Adipose tissue (tissue), 3 donors: ENCODE measurements around the gene CPNE8. TPM values are rescaled to one million over a fixed set of nuclear protein-coding genes. Genes with fewer than 3 reads are reported as not detected.

Experiments
- H3K27ac ChIP-seq: one replicate; pipeline ENCODE4 v1.5.1; 2013; ENCODE audit warnings: low read depth, low read length
- WGBS, 3 donors: extraction: QIAGEN DNeasy Blood & Tissue Kit; methylation state at CpG; one replicate each; pipeline ENCODE4 v1.1.7; 2013; 5-methylcytosine and 5-hydroxymethylcytosine counted together
- polyA plus RNA-seq, 3 donors: library from polyadenylated mRNA; stranded (reverse); fragments of 200-250 nt; gene quantifications; one replicate each; pipeline ENCODE4 v1.2.3, GENCODE V29; 2013
- donor health status: healthy with polysubstance abuse.
- donor health status: Bipolar disorder and iron deficiency.
- donor health status: healthy.

The CPNE8 gene
- polyA plus RNA-seq, 3 donors: 1.3 to 8.5 (median 7.5) TPM

DNA sequence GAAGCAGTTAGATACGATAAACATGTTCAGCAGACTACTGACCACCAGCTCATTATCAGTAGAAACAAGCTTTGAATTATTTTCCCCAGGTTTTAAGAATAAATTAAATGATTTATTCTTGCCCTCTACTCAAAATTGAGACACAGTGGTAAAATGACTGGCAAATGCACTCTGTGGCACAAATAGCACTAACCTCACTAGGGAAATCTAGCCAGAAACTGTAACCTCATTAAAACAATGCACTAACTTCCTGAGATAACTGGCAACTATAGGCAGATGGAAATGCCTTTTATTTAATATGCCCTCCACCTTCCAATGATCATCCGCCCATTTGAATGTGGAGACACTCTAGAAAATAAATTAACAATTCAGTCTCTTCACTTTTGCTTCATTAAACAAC, 33.2 kb downstream of the CPNE8 start:
- 55 to 64% (median 60%) methylated on average over 2 of the region's 2 CpGs for WGBS, 3 donors

DNA sequence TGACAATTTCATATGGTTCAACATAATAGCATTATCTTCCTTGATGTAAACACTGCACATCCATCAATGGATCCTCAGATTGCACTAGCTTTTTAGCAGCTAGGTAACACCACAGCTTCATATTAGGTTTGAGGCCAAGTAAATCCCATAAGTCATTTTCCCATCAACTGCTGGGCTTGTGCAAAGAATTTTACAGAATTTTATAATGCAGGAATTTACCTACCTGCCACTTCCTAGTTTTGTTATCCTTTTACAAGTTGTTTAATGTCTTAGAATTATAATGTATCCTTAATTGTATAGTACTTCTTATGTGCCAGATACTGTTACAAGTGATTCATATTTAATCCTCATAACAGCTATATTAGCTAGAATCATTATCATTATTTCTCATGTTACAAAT, 36.4 kb downstream of the CPNE8 start:
- no peak overlapping the region for H3K27ac ChIP-seq

More for the DNA sequence above, 33.2 kb downstream of the CPNE8 start:
- H3K27ac ChIP-seq: no peak overlapping the region

DNA sequence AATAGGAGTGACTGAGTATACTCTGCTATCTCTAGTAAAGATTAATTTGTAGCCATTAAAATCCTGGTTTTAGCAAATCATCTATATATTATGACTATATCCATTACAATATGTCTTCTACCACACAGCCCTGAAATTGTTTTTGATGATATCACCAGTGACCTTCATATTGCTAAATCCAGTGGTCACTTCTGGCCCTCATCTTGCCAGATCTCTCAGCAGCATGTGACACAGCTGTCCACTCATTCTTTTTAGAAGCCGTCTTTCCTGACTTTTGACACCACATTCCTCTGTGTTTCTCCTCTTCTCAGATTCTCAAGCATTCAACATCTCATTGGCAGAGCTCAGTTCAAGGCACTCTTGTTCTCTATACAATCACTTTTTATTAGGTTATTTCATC, 54.9 kb downstream of the CPNE8 start:
- no peak overlapping the region for H3K27ac ChIP-seq
- WGBS, 3 donors: 62 to 79% (median 62%) methylated on average over 1 of the region's 1 CpG

DNA sequence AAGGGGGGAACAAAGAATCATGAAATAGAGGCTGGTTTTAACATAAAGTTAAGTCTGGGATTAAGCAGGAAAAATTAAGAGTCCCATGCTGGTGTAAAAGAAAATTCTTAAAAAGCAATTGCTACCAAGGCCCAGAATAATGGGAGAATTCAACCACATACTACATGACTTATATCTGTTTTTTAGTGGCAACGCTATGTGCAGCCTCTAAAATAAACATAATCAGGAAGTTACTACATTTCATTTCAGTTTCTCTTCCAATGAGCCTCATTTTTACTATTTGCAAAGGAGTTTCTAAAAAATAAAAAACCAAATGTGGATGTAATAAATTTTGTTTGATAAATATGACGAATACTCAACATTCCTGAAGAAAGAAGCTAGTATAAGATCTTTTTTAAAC, 58.1 kb downstream of the CPNE8 start:
- H3K27ac ChIP-seq: no peak overlapping the region
- 55 to 68% (median 63%) methylated on average over 2 of the region's 2 CpGs for WGBS, 3 donors

DNA sequence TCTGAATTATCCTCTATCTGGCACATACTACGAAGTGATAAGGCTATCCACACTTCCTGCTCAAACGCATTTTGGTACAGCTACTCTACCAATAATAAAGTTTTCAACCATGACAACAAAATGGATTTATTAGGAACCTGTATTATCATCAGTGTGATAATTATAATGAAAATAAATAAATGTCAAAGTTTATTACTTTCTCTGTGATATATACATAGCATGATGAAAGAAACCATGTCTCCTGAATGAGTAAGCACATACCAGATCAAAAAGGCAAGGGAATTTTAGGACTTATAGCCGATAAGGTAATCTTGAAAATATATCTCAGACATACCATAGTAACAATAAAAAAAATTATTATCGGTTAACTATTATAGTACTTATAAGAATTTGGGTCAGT, 61.1 kb downstream of the CPNE8 start:
- H3K27ac ChIP-seq: no peak overlapping the region
- WGBS, 3 donors: 54 to 88% (median 72%) methylated on average over 4 of the region's 4 CpGs

DNA sequence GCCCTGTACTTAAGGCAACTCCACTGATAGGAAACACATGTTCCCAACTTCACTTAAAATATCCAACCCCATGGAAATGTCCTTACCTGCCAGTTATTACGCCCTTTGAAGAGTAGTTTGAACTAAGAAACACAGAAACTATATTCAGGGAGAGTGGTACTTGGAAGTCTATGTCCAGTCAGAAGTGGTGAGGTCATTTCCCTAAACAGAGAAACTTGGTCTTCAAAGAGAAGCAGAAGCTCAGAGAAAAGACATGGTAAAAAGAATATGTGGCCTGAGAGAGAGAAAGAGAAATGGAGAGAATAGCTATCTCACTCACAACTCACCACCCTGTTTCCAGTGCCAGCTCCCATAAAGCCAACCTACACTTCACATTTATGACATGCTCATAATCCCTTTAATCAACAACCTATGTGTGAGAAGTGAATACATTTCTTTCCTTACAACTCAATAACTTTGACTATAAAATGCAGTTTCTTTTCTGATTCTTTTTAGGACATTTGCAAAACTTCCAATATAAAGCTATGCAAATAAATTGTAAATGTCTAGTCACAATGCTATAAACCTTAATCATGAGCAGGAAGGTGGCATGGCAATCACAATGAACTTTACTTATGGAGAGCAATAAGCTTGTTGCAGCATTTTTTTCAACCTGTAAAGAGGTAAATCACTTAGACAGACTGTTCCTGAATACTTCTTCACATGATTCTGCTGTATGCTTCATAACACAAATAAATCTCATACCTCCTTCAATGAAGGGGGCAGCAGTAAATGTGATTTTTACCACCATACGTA, 67.1 kb downstream of the CPNE8 start:
- no peak overlapping the region for H3K27ac ChIP-seq
- 48 to 95% (median 92%) methylated on average over 2 of the region's 2 CpGs for WGBS, 3 donors

DNA sequence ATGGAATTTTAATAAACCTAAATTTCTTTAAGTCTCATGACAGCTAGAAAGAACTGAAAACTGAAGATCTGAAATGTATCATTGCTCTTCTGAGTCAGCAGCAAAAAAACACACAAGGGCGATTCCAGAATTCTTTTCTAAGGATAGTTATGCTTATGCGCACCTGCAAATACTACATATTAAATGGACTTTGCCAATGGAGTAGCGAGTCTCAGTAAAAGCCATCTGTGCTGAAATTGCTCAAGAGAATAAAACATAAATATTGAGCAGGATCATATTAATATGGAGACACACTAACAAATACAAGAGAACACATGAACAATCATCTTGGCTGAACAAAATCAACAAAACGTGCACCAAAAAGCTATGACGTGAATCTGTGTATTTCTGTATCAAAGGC, 73.7 kb downstream of the CPNE8 start:
- H3K27ac ChIP-seq: no peak overlapping the region
- WGBS, 3 donors: 80 to 92% (median 86%) methylated on average over 5 of the region's 5 CpGs

DNA sequence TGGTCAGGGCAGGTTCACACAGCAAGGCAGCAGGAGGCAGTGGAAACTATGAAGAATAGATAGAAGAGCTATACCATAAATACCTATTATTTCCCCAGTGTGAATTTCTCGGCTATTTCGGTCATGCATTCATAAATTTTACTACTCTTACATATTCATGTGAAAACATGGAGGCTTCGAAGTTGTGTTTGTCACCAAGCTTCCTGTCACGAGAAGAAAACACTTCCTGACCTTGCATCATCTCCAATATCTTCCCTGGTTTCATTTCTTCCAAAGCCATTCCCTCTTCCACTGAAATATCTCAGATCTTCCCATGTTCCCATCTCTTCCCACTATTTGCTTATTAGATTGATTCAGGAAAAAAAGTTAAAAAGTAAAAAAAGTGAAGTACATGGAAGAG, 80.4 kb downstream of the CPNE8 start:
- WGBS, 3 donors: 68 to 72% (median 69%) methylated on average over 4 of the region's 4 CpGs
- H3K27ac ChIP-seq: no peak overlapping the region

DNA sequence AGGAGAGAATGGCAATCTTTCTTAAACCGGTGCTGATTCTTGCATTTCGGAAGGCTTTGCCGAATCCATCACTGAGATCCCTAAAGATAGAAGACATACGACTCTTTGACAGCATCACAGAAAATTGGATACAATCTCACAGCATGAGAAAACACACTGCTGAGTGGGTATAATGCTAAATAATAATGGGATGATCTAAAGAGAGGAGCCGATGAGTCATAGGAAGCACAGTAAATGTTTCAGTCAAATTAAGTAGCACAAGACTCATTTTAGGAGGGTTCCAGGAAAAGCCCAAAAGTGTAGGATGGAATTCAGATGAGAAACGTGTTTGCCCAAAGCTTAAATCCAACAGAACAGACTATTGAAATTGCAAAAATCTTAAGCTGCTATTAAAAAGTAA, 81.7 kb downstream of the CPNE8 start:
- 76 to 89% (median 89%) methylated on average over 6 of the region's 6 CpGs for WGBS, 3 donors
- H3K27ac ChIP-seq: no peak overlapping the region

DNA sequence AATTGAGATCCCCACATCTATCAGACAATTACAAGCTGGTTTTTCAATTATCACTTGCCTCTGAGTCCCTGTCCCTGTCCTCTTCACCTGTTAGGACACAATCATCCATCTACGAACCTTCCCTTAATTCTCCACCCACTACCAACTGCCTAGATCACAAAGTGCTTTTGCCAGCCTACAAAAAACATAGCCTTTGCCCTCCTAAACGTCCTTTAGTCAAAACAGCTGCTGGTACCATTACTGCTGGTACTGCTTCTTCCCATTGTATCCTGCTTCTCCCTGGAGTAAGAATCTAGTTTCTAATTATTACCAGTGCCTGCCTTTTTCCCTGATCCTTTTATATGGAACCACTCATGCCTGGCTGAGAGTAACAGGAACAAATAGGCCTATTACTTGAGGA, 82.1 kb downstream of the CPNE8 start:
- WGBS, 3 donors: 38 to 70% (median 66%) methylated on average over 2 of the region's 2 CpGs
- H3K27ac ChIP-seq: no peak overlapping the region

DNA sequence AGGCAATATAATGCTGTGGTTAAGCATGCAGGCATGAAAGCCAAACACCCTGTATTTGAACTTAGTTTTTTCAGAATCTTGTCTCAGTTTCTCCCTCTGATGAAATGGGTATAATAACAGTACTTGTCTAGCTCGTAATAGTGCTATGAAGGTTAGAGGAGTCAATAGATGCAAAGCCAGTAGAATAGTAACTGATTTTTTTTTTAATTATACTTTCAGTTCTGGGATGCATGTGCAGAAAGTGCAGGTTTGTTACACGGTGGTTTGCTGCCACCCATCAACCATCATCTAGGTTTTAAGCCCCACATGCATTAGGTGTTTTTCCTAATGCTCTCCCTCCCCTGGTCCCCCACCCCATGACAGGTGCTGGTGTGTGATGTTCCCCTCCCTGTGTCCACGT, 87.4 kb downstream of the CPNE8 start:
- WGBS, 3 donors: 76 to 93% (median 91%) methylated on average over 3 of the region's 3 CpGs
- H3K27ac ChIP-seq: no peak overlapping the region

DNA sequence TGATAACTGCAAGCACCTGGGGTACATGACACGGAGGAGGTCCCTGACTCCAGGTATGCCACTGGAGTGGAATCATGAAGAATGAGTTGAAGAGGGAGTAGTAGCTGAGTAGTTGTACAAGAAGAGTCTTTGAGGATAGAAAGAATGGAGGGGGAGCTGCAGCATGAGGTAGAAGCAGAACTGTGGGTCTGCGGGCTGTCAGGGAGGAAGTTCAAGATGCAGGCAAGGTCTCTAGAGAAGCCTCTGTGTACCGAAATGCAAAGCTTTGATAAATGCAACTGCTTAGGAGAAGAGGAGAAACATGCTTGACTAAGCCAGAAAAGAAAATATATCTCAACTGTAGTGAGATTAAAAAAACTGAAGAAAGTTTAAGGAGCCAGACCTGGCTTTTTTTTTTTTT, 91.5 kb downstream of the CPNE8 start:
- WGBS, 3 donors: 79 to 82% (median 80%) methylated on average over 3 of the region's 3 CpGs
- no peak overlapping the region for H3K27ac ChIP-seq

DNA sequence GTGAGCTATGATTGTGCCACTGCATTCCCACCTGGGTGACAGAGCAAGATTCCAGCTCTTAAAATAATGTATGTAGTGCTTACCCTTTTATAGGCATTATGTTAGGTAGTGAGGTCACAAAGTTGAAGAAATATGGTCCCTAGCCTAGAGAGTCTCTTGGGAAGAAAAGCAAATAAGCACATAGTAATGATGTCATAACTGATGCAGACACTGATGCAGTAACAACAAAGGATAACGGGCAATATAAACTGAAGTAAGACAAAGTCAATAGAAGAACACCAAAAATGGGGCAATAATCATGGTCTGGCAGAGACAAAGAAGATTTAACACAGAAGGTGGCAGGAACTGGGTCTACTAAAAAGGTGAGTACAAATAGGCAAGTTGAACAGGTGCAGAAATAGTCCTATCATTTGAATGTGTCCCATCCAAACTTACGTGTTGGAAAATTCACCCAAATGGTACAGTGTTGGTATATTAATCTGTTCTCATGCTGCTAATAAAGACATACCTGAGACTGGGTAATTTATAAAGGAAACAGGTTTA, 93.5 kb downstream of the CPNE8 start:
- no peak overlapping the region for H3K27ac ChIP-seq
- WGBS, 3 donors: 80 to 96% (median 90%) methylated on average over 2 of the region's 2 CpGs

DNA sequence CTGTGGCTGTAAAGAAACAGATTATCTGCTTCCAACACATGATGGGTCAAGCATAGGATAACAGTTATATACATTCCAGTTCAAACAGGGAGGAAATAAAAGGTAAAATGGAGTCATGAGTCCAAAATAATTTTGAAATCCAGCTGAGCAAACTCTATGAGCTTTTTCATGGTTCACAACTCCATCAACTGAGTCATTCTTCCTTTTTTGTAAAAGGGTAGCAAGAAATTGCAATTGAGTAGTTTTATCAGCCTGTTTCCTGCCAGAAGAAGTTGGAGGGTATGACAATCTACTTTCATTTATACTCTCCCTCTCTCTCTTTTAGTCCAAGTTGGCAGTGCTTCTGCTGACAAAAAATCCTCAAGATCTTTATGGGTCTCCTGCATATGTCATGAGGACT, 95.6 kb downstream of the CPNE8 start:
- H3K27ac ChIP-seq: no peak overlapping the region

DNA sequence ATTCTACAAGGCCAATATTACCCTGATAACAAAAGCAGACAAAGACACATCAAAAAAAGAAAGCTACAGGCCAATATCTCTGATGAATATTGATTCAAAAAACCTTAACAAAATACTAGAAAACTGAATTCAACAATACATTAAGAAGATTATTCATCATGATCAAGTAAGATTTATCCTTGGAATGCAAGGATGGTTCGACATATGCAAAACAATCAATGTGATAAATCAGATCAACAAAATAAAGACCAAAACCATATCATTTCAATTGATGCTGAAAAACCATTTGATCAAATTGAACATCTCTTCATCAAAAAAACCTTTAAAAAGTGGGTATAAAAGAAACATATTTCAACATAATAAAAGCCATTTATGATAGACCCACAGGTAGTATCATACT, 117.3 kb downstream of the CPNE8 start:
- H3K27ac ChIP-seq: no peak overlapping the region
- WGBS, 3 donors: 77 to 94% (median 84%) methylated on average over 1 of the region's 1 CpG

DNA sequence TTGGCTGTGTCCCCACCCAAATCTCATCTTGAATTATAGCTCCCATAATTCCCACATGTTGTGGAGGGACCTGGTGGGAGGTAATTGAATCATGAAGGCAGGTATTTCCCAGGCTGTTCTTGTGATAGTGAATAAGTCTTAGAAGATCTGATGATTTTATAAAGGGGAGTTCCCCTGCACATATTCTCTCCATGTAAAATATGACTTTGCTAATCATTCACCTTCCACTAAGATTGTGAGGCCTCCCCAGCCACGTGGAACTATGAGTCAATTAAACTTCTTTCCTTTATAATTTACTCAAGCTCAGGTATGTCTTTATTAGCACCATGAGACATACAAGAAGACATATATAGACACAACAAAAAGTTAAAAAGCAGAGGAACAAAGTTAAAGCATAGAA, 120.0 kb downstream of the CPNE8 start:
- WGBS, 3 donors: 44 to 66% (median 55%) methylated on average over 1 of the region's 1 CpG
- no peak overlapping the region for H3K27ac ChIP-seq

DNA sequence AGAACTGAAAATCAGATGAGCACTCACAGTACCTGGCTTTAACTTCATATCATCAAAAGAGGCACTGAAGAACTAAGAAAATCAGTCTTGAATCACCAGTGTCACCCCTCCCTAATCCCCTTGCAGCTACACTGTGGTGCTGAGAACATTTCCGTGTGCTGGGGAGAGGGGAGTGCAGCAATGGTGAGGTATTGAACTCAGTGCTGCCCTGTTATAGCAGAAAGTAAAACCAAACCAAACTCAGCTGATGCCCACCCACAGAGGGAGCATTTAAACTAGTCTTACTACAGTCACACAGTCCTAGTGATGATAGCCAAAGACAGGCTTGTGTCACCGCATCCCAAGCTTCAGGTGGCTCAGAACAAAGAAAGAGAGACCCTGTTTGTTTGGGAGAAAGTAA, 122.1 kb downstream of the CPNE8 start:
- WGBS, 3 donors: 33 to 92% (median 86%) methylated on average over 2 of the region's 2 CpGs

DNA sequence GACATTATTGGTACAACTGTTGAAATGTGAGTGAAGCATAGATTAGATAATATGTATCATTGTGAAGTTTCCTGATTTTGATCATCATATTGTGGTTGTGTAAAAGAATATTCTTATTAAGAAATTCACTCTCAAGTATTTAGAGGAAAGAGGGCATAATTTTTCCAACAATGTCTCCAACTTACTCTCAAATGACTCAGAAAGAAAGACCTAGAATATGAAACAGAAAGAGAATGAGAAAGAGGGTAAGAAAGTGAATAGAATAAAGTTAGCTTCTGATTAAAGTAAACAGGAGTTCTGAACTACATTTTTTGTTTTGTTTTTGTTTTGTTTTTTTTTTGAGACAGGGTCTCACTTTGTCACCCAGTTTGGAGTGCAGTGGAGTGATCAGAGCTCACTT, 123.0 kb downstream of the CPNE8 start:
- H3K27ac ChIP-seq: no peak overlapping the region

More for the DNA sequence above, 122.1 kb downstream of the CPNE8 start:
- H3K27ac ChIP-seq: no peak overlapping the region

DNA sequence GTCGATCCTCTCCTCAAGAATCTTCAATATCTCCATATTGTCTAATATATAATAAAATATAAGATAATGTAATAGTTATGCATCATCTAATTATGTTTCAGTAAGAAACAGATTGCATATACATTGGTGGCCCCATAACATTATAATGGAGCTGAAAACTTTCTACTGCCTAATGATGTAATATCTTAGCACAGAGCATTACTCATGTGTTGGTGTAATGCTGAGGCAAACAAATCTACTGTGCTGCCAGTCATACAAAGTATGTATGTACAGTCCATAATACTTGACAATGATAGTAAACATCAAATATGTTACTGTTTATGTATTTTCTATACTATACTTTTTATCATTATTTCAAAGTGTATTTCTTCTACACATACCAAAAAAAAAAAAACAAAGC, 128.7 kb downstream of the CPNE8 start:
- 93 to 100% (median 95%) methylated on average over 1 of the region's 1 CpG for WGBS, 3 donors
- no peak overlapping the region for H3K27ac ChIP-seq

DNA sequence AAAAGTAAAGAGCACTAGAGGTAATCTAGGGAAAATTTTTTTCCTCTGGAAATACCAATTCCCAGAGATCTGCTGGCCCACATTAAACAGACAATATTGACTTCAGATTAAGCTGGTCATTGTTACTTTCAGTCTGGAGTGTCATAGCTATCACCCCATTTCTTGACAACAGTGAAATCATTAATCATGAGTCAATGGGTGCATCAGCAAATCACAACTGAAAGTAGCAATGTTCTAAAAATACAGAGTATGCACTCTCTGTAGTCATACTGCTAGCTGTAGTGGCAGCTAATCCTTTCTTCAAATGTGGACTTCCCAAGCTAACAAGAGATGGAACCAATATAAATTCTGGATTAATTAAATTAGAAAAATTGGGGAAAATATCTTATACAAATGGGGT, 129.9 kb downstream of the CPNE8 start:
- no peak overlapping the region for H3K27ac ChIP-seq

DNA sequence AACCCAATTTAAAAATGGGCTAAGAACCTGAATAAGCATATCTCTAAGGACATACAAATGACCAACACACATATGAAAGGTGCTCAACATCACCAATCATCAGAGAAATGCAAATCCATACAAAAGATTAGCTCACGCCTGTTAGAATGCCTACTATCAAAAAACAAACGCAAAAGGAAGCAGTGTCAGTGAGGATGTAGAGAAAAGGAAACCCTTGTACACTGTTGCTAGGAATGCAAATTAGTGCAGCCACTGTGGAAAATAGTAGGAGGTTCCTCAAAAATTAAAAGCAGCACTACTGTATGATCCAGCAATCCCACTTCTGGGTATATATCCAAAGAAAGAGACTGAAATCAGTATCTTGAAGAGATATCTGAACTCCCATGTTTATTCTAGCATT, 133.0 kb downstream of the CPNE8 start:
- WGBS, 3 donors: 49 to 59% (median 59%) methylated on average over 2 of the region's 2 CpGs
- H3K27ac ChIP-seq: no peak overlapping the region
